ENCODE results near the gene C1orf116.

C1orf116 gene

DNA sequence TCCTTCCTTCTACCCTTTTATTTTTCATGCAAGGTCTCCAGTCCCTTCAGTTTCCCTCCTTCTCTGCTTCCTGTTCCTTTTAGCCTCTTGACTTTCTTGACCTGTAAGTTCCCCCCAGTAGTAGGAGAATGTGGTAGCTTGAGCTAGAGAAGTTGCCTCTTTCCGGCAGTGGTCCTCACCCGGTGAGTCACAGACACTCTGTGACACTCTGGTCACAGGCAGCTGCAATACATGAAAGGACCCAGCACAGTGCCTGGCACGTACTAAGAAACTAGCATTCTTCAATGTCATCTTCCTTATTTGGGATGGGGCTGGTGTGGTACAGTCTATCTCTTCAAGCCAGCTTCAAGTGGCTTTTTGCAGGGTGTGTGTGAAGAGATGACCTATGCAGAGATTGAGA, 36.5 kb upstream of the C1orf116 start:
- TF ChIP-seq, protein P1, sequence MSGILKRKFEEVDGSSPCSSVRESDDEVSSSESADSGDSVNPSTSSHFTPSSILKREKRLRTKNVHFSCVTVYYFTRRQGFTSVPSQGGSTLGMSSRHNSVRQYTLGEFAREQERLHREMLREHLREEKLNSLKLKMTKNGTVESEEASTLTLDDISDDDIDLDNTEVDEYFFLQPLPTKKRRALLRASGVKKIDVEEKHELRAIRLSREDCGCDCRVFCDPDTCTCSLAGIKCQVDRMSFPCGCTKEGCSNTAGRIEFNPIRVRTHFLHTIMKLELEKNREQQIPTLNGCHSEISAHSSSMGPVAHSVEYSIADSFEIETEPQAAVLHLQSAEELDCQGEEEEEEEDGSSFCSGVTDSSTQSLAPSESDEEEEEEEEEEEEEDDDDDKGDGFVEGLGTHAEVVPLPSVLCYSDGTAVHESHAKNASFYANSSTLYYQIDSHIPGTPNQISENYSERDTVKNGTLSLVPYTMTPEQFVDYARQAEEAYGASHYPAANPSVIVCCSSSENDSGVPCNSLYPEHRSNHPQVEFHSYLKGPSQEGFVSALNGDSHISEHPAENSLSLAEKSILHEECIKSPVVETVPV (CRISPR knock-in tag; IDR thresholded peaks at IDR 0.05), result no peak
- TF ChIP-seq TOX (CRISPR knock-in tag; IDR thresholded peaks at IDR 0.05; ENCODE audit: borderline replicate concordance), result no peak
- no peak for TF ChIP-seq ESRRG (CRISPR knock-in tag; IDR thresholded peaks at IDR 0.05)
- TF ChIP-seq ZFP3 (CRISPR knock-in tag; IDR thresholded peaks at IDR 0.05), result no peak
- TF ChIP-seq, protein P2, sequence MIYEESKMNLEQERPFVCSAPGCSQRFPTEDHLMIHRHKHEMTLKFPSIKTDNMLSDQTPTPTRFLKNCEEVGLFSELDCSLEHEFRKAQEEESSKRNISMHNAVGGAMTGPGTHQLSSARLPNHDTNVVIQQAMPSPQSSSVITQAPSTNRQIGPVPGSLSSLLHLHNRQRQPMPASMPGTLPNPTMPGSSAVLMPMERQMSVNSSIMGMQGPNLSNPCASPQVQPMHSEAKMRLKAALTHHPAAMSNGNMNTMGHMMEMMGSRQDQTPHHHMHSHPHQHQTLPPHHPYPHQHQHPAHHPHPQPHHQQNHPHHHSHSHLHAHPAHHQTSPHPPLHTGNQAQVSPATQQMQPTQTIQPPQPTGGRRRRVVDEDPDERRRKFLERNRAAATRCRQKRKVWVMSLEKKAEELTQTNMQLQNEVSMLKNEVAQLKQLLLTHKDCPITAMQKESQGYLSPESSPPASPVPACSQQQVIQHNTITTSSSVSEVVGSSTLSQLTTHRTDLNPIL (CRISPR knock-in tag; IDR thresholded peaks at IDR 0.05; ENCODE audit: low read depth), result no peak
- no peak for TF ChIP-seq GLIS3 (CRISPR knock-in tag; IDR thresholded peaks at IDR 0.05)
- no peak for TF ChIP-seq TCF4 (CRISPR knock-in tag; IDR thresholded peaks at IDR 0.05; ENCODE audit: borderline replicate concordance)
- no peak for TF ChIP-seq ZNF8 (CRISPR knock-in tag; IDR thresholded peaks at IDR 0.05)
- TF ChIP-seq ISL1 (CRISPR knock-in tag; IDR thresholded peaks at IDR 0.05), result no peak
- no peak for TF ChIP-seq OSR1 (CRISPR knock-in tag; IDR thresholded peaks at IDR 0.05)
- TF ChIP-seq PPARA (CRISPR knock-in tag; IDR thresholded peaks at IDR 0.05; ENCODE audit: borderline replicate concordance), result no peak
- no peak for ATAC-seq

DNA sequence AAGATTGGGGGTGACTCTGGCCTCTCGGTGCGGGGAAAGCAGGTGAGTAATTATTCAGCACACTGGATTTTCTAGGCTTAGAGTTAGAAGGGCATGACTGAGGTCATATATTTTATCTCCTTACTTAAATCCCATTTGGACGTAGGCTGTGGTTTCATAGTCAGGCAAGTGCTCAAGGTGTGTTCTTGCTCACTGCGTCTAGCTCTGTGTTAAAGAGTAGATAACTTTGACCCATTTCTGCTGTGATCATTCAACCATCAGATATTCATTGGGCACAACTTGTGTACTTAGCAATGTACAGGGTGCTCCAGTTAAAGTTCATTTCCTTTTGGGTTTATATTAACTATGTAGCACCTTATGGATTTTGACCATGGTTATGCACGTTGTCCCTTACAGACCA, 35.1 kb upstream of the C1orf116 start:
- no peak for ATAC-seq
- TF ChIP-seq BACH2 (CRISPR knock-in tag; IDR thresholded peaks at IDR 0.05; ENCODE audit: borderline replicate concordance), result no peak
- TF ChIP-seq ISL1 (CRISPR knock-in tag; IDR thresholded peaks at IDR 0.05), result no peak
- no peak for TF ChIP-seq ZFP30 (CRISPR knock-in tag; IDR thresholded peaks at IDR 0.05)
- TF ChIP-seq ESRRG (CRISPR knock-in tag; IDR thresholded peaks at IDR 0.05), result no peak
- no peak for TF ChIP-seq TOX (CRISPR knock-in tag; IDR thresholded peaks at IDR 0.05; ENCODE audit: borderline replicate concordance)

DNA sequence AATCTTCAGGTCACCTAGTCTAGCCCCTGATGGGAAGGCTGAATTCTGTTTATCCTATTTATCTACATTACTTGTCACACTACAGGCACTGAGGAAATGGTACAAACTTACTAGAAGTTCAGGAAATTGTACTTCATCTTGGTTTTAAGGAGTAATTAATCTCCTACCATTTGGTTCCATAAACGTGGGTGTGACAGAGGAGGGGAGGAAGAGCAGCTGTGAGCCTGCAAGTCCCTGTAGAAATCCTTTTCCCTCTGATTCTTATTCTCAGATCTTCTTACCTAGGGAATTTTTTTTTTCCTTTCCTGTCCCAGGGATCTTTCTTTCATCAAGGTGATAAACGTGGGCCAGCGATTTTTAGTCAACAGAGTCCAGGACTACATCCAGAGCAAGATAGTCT, 34.6 kb upstream of the C1orf116 start:
- no peak for ATAC-seq
- TF ChIP-seq ZFP3 (CRISPR knock-in tag; IDR thresholded peaks at IDR 0.05) (no peak), RARB (CRISPR knock-in tag; IDR thresholded peaks at IDR 0.05) (no peak), ZNF8 (CRISPR knock-in tag; IDR thresholded peaks at IDR 0.05) (no peak)

DNA sequence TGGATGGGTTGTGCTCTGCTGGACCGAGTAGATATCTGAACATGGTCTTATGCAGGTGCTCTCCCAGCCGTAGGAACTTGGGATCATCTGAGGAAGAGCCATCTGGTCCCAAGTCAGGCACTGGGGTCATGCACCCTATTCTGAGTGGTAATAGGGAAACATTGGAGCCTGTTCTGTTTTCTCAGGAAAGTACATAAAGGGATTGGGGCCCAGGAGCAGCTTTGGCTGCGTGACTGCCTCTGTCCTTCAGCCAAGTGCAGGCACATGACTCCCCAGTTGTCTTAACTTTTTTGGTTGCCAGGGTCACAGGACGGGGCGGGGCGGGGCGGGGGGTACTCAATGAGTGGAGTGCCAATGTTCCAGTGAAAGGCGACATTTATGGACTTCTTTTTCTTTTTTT, 32.0 kb upstream of the C1orf116 start:
- ATAC-seq, result no peak
- TF ChIP-seq, protein P1 (CRISPR knock-in tag; IDR thresholded peaks at IDR 0.05), result no peak
- TF ChIP-seq ZNF70 (CRISPR knock-in tag; IDR thresholded peaks at IDR 0.05) (no peak), BACH2 (CRISPR knock-in tag; IDR thresholded peaks at IDR 0.05; ENCODE audit: borderline replicate concordance) (no peak), PPARA (CRISPR knock-in tag; IDR thresholded peaks at IDR 0.05; ENCODE audit: borderline replicate concordance) (no peak), ESRRG (CRISPR knock-in tag; IDR thresholded peaks at IDR 0.05) (no peak), CSDC2 (CRISPR knock-in tag; IDR thresholded peaks at IDR 0.05) (no peak), ARNTL (CRISPR knock-in tag; IDR thresholded peaks at IDR 0.05; ENCODE audit: borderline replicate concordance, low read depth) (no peak), ZFP3 (CRISPR knock-in tag; IDR thresholded peaks at IDR 0.05) (no peak), TCF4 (CRISPR knock-in tag; IDR thresholded peaks at IDR 0.05; ENCODE audit: borderline replicate concordance) (no peak), ZFP30 (CRISPR knock-in tag; IDR thresholded peaks at IDR 0.05) (no peak), OSR1 (CRISPR knock-in tag; IDR thresholded peaks at IDR 0.05) (no peak), SNAI2 (CRISPR knock-in tag; IDR thresholded peaks at IDR 0.05) (no peak), ZC3H10 (CRISPR knock-in tag; IDR thresholded peaks at IDR 0.05) (no peak), TOX (CRISPR knock-in tag; IDR thresholded peaks at IDR 0.05; ENCODE audit: borderline replicate concordance) (no peak), ZNF8 (CRISPR knock-in tag; IDR thresholded peaks at IDR 0.05) (no peak)
- TF ChIP-seq, protein P3, sequence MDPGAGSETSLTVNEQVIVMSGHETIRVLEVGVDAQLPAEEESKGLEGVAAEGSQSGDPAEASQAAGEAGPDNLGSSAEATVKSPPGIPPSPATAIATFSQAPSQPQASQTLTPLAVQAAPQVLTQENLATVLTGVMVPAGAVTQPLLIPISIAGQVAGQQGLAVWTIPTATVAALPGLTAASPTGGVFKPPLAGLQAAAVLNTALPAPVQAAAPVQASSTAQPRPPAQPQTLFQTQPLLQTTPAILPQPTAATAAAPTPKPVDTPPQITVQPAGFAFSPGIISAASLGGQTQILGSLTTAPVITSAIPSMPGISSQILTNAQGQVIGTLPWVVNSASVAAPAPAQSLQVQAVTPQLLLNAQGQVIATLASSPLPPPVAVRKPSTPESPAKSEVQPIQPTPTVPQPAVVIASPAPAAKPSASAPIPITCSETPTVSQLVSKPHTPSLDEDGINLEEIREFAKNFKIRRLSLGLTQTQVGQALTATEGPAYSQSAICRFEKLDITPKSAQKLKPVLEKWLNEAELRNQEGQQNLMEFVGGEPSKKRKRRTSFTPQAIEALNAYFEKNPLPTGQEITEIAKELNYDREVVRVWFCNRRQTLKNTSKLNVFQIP (CRISPR knock-in tag; IDR thresholded peaks at IDR 0.05; ENCODE audit: borderline replicate concordance, low read depth), result no peak
- TF ChIP-seq, protein P4, sequence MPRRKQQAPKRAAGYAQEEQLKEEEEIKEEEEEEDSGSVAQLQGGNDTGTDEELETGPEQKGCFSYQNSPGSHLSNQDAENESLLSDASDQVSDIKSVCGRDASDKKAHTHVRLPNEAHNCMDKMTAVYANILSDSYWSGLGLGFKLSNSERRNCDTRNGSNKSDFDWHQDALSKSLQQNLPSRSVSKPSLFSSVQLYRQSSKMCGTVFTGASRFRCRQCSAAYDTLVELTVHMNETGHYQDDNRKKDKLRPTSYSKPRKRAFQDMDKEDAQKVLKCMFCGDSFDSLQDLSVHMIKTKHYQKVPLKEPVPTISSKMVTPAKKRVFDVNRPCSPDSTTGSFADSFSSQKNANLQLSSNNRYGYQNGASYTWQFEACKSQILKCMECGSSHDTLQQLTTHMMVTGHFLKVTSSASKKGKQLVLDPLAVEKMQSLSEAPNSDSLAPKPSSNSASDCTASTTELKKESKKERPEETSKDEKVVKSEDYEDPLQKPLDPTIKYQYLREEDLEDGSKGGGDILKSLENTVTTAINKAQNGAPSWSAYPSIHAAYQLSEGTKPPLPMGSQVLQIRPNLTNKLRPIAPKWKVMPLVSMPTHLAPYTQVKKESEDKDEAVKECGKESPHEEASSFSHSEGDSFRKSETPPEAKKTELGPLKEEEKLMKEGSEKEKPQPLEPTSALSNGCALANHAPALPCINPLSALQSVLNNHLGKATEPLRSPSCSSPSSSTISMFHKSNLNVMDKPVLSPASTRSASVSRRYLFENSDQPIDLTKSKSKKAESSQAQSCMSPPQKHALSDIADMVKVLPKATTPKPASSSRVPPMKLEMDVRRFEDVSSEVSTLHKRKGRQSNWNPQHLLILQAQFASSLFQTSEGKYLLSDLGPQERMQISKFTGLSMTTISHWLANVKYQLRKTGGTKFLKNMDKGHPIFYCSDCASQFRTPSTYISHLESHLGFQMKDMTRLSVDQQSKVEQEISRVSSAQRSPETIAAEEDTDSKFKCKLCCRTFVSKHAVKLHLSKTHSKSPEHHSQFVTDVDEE (CRISPR knock-in tag; IDR thresholded peaks at IDR 0.05), result no peak

Measured in SK-N-SH treated with all-trans-retinoic acid at 6 μM for 48 hours (cell line).